ENCODE measurements around the gene PPP1R9B.
A peak's percentile ranks its signal among the peaks of the same experiment; 100 is the strongest.

Gene PPP1R9B

DNA sequence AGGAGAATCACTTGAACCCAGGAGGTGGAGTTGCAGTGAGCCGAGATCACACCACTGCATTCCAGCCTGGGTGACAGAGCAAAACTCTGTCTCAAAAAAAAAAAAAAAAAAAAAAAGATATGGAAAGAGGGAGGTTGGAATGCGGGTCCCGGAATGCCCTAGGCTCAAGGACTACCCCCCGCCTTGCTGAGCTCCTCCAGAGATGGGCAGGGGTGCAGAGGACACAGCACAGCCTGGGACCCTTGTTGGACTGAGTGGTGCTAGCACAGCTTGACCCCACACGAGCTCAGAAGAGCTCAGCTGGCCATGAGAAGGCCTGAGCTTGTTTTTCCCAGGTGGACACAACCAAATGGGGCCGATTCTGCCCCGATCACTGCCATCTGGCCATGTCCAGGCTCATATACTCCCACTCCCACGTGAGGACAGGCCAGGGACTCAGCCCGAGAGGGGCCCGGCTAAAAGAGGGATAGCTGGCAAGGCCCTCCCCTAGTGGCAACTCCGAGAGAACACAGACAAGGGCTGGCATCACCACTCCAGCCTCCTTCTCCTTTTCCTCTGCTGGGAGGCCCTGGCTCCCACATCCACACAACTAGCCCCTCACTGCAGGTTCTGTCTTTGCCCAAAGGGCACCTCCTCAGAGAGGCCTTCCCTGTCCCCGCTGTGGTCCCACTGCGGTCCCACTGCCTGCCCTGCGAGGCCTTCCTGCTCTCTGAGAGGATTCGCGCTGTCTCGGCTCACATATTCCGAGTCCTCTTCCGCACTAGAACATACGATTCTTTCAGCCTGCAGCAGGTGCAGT lies 26.3 kb upstream of the PPP1R9B start:
- no peaks in the 10 kb centered on the region for H3K9me3 Mint-ChIP-seq
- H3K36me3 Mint-ChIP-seq (ENCODE audit: low read depth), result no peaks in the 10 kb centered on the region
- no peak overlapping the region for H3K4me3 Mint-ChIP-seq
- TF ChIP-seq, protein P1, sequence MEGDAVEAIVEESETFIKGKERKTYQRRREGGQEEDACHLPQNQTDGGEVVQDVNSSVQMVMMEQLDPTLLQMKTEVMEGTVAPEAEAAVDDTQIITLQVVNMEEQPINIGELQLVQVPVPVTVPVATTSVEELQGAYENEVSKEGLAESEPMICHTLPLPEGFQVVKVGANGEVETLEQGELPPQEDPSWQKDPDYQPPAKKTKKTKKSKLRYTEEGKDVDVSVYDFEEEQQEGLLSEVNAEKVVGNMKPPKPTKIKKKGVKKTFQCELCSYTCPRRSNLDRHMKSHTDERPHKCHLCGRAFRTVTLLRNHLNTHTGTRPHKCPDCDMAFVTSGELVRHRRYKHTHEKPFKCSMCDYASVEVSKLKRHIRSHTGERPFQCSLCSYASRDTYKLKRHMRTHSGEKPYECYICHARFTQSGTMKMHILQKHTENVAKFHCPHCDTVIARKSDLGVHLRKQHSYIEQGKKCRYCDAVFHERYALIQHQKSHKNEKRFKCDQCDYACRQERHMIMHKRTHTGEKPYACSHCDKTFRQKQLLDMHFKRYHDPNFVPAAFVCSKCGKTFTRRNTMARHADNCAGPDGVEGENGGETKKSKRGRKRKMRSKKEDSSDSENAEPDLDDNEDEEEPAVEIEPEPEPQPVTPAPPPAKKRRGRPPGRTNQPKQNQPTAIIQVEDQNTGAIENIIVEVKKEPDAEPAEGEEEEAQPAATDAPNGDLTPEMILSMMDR (IDR thresholded peaks at IDR 0.05), result no peak
- peaks cover 10% of the 10 kb centered on the region for H3K27me3 Mint-ChIP-seq (ENCODE audit: low read depth, poor library complexity)
- peaks cover 68% of the 10 kb centered on the region for H3K4me1 Mint-ChIP-seq
- H3K27ac Mint-ChIP-seq, result no peak overlapping the region
- no peak for DNase-seq

DNA sequence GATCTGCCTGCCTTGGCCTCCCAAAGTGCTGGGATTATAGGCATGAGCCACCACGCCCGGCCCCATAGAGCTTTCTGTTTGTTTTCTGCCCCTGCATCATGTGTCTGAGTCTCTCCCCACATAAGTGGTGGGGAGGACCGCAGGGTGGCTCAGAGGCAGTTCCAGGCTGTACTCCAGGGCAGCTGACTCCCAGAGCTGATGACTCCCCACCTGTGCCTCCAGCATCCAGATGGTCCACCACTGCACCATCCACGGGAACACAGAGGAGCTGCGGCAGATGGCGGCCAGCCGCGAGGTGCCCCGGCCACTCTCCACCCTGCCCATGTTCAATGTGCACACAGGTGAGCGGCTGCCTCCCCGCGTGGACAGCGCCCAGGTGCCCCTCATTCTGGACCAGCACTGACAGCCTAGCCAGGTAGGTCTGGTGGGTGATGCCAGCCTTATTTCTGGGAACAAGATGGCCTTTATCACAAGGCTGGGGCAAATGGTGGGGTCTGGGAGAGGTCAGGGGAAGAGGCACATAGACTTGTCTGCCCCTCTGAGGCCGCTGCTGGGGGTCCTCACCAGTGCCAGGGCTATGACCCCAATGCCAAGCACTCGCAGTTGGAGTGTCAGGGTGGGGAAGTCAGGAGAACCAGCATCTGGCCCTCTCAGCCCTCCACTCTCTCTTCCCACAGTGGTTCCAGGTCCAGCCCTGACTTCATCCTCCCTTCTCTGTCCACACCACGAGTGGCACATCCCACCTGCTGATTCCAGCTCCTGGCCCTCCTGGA lies 24.7 kb upstream of the PPP1R9B start:
- Mint-ChIP-seq H3K9me3 (no peaks in the 10 kb centered on the region), H3K27ac (no peak overlapping the region), H3K4me3 (no peak overlapping the region), H3K36me3 (ENCODE audit: low read depth) (no peaks in the 10 kb centered on the region), H3K27me3 (ENCODE audit: low read depth, poor library complexity) (peaks cover 15% of the 10 kb centered on the region), H3K4me1 (peaks cover 52% of the 10 kb centered on the region)
- TF ChIP-seq, protein P1 (IDR thresholded peaks at IDR 0.05), result no peak
- no peak for DNase-seq

DNA sequence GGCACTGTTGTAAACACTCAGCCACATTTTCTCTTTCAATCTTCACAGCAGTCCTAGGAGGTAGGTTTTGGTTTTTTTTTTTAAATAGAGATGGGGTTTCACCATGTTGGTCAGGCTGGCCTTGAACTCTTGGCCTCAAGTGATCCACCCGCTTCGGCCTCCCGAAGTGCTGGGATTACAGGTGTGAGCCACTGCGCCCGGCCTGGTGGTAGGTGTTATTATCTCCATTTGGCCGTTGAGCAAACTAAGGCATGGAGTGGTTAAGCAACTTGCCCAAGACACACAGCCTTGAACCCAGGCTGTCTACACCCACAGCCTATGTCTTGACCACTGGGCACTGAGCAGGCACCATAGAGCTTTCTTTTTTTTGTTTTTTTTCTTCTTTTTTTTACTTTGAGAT lies 24.0 kb upstream of the PPP1R9B start:
- Mint-ChIP-seq H3K36me3 (ENCODE audit: low read depth) (no peaks in the 10 kb centered on the region), H3K4me1 (peaks cover 46% of the 10 kb centered on the region), H3K27ac (no peak overlapping the region), H3K27me3 (ENCODE audit: low read depth, poor library complexity) (peaks cover 15% of the 10 kb centered on the region), H3K4me3 (no peak overlapping the region), H3K9me3 (no peaks in the 10 kb centered on the region)
- TF ChIP-seq, protein P1 (IDR thresholded peaks at IDR 0.05), result no peak
- DNase-seq, result no peak

DNA sequence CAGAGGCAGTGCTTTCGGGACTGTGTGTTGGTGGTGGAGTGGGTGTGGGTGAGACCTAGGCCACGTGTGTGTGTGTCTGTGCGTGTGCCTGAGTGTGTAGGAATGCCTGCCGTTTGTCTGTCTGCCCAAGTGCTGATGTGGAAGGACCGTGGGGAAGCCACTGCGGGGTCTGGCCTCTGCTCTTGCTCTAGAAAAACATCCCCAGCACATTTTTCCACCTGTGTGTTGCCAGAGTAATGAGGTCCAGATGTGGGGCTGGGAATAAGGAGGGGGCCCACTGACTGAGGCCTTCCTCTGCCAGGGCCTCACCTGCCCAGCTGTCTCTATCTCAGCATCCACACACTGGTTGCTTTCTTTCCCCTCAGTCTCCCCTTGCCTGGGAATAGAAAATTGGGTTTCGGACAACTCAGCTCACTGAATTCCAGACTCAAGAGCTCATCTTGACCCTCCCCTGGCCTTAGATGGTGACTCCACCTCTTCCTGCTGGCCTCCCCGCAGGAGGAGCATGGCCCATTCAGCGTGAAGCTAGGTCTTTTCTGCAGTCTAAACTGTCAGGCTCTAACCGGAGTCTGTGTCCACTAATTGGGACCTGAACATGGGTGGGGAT lies 23.0 kb upstream of the PPP1R9B start:
- Mint-ChIP-seq H3K9me3 (no peaks in the 10 kb centered on the region), H3K4me1 (peaks cover 49% of the 10 kb centered on the region), H3K27ac (peak overlapping the region; percentile 92), H3K27me3 (ENCODE audit: low read depth, poor library complexity) (peaks cover 8% of the 10 kb centered on the region), H3K36me3 (ENCODE audit: low read depth) (no peaks in the 10 kb centered on the region), H3K4me3 (no peak overlapping the region)
- TF ChIP-seq, protein P1 (IDR thresholded peaks at IDR 0.05), result no peak
- no peak for DNase-seq

DNA sequence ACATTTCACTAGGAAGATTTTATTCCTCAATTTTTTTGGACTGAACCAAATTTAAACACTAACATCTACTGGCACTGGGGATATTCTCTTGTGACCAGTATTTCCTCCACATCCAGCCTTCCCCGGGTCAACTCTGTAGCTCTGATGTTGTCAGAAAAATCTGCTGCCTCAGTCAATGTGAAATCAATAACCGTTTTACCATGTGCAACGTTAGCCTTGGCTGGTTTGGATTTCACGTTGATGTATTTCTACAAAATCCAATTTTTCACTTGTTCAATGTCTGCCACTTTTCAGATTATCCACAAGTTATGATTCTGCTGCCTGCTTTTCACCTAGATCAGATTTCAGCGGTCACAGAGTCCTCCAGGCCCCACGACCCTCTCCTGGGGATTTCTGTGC lies 22.5 kb upstream of the PPP1R9B start:
- Mint-ChIP-seq H3K9me3 (no peaks in the 10 kb centered on the region), H3K27me3 (ENCODE audit: low read depth, poor library complexity) (peaks cover 7% of the 10 kb centered on the region), H3K4me1 (peaks cover 49% of the 10 kb centered on the region), H3K4me3 (no peak overlapping the region), H3K27ac (peak overlapping the region; percentile 92), H3K36me3 (ENCODE audit: low read depth) (no peaks in the 10 kb centered on the region)
- TF ChIP-seq, protein P1 (IDR thresholded peaks at IDR 0.05), result no peak
- DNase-seq, result no peak

Data from nephron progenitor cell (in vitro differentiated cells).